ENCODE measurements around the gene SLC25A40.

GRCh38 chr7:87853237-87853864 is 22.8 kb downstream of the SLC25A40 start:
- TF ChIP-seq, protein P1, sequence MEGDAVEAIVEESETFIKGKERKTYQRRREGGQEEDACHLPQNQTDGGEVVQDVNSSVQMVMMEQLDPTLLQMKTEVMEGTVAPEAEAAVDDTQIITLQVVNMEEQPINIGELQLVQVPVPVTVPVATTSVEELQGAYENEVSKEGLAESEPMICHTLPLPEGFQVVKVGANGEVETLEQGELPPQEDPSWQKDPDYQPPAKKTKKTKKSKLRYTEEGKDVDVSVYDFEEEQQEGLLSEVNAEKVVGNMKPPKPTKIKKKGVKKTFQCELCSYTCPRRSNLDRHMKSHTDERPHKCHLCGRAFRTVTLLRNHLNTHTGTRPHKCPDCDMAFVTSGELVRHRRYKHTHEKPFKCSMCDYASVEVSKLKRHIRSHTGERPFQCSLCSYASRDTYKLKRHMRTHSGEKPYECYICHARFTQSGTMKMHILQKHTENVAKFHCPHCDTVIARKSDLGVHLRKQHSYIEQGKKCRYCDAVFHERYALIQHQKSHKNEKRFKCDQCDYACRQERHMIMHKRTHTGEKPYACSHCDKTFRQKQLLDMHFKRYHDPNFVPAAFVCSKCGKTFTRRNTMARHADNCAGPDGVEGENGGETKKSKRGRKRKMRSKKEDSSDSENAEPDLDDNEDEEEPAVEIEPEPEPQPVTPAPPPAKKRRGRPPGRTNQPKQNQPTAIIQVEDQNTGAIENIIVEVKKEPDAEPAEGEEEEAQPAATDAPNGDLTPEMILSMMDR (IDR thresholded peaks at IDR 0.05; ENCODE audit: low read length) = no peak
- TF ChIP-seq EZH2 (IDR thresholded peaks at IDR 0.05; ENCODE audit: borderline replicate concordance, low read length) = no peak
